Measurements from ENCODE around the gene GCN1.

- TF ChIP-seq ZNF317 (CRISPR knock-in tag; IDR thresholded peaks at IDR 0.05; ENCODE audit: borderline replicate concordance, low read depth) (no peak), MLX (CRISPR knock-in tag; IDR thresholded peaks at IDR 0.05) (no peak), AFF4 (CRISPR knock-in tag; IDR thresholded peaks at IDR 0.05; ENCODE audit: borderline replicate concordance) (no peak), CREM (CRISPR knock-in tag; IDR thresholded peaks at IDR 0.05) (no peak), CTCF (IDR thresholded peaks at IDR 0.05) (no peak), JUN (CRISPR knock-in tag; IDR thresholded peaks at IDR 0.05) (no peak), FOXJ3 (CRISPR knock-in tag; IDR thresholded peaks at IDR 0.05; ENCODE audit: borderline replicate concordance) (no peak), GTF2I (CRISPR knock-in tag; conservative IDR thresholded peaks at IDR 0.05) (no peak), NFYB (CRISPR knock-in tag; conservative IDR thresholded peaks at IDR 0.05; ENCODE audit: low read depth) (no peak), NR1H2 (CRISPR knock-in tag; IDR thresholded peaks at IDR 0.05) (no peak)
These were observed 36.9 kb upstream of the GCN1 start for GRCh38 chr12:120231316-120232011.
